Psoas muscle (tissue), 8 donors: Measurements from ENCODE around the gene ALK. TPM values are rescaled to one million over a fixed set of nuclear protein-coding genes. Genes with fewer than 3 reads are reported as not detected.

Experiments used
- ATAC-seq, 4 donors: fragments of 200-7000 bp; cut with Tn5 transposase; one replicate each; pipeline ENCODE4 v1.9.1; 2020; ENCODE audit warnings: moderate library complexity in 3 of 4, mild to moderate bottlenecking in 2 of 4
- DNase-seq, 2 donors: peaks; one replicate each; pipeline ENCODE4 v3.0.0-alpha.2; 2020
- H3K27ac ChIP-seq: fragments of 200-600 bp; one replicate; pipeline ENCODE4 v1.8.0; 2022
- H3K27me3 ChIP-seq, 3 donors: fragments of 200-600 bp in 1 of 3; one replicate each; pipeline versions ENCODE4 v1.6.1 to v1.8.0; 2013 to 2022; ENCODE audit warnings: low read length in 2 of 3, mild to moderate bottlenecking in 2 of 3, moderate library complexity in 1 of 3; ENCODE audit not compliant: insufficient read depth in 3 of 3
- H3K36me3 ChIP-seq, 2 donors: fragments of 200-600 bp in 1 of 2; one replicate each; pipeline versions ENCODE4 v1.6.1 to v1.8.0; 2013 to 2022; ENCODE audit warnings: low read depth in 1 of 2, mild to moderate bottlenecking in 1 of 2, moderate library complexity in 1 of 2; ENCODE audit not compliant: insufficient read depth in 1 of 2
- H3K4me1 ChIP-seq: fragments of 200-600 bp; one replicate; pipeline ENCODE4 v1.8.0; 2022
- H3K4me3 ChIP-seq: fragments of 200-600 bp; one replicate; pipeline ENCODE4 v1.8.0; 2022; ENCODE audit warnings: mild to moderate bottlenecking
- H3K9me3 ChIP-seq: fragments of 200-600 bp; one replicate; pipeline ENCODE4 v1.8.0; 2022
- CTCF ChIP-seq: fragments of 200-600 bp; IDR thresholded peaks from one replicate; pipeline ENCODE4 v1.8.0; 2022; ENCODE audit warnings: antibody characterized with exemption
- WGBS, 3 donors: extraction: QIAGEN DNeasy Blood & Tissue Kit; methylation state at CpG; one replicate each; pipeline versions ENCODE4 v1.1.6 to v1.1.7; 2013; 5-methylcytosine and 5-hydroxymethylcytosine counted together
- intact Hi-C, 2 donors: fragments of 100-400 bp; cut with DNase I; formaldehyde crosslinking; loops; one replicate each; pipeline versions ENCODE4 v1.11.0 to v1.14.2; 2022
- polyA plus RNA-seq, 3 donors: library from polyadenylated mRNA; stranded (reverse); fragments of 200-250 nt; gene quantifications; one replicate each; pipeline ENCODE4 v1.2.3, GENCODE V29; 2013
- total RNA-seq, 4 donors: library from RNA; stranded (reverse); fragmentation: NEBNext Ultra II Directional in 2 of 4; extraction: Animal tissue kit (Norgen Biotek cat#: 25700) in 2 of 4; gene quantifications; one replicate each; pipeline versions ENCODE4 v1.2.1 to v1.2.4, GENCODE V29; 2021 to 2023
- donor health status: healthy with polysubstance abuse.
- donor health status: DM: no; HTN: no; CAD: no; lungs with moderate emphysema.
- donor health status: Bipolar disorder and iron deficiency.
- donor health status: healthy.
- donor health status: DM: yes; HTN: yes; CAD: no.
- donor health status: DM: no; HTN: no; CAD: no.
- donor health status: DM: no; HTN: no; CAD: no.
- donor health status: DM: yes; HTN: yes; CAD: no.

Gene ALK
- total and polyA plus RNA-seq, 7 donors, result 0.03 to 0.32 (median 0.08) TPM; not detected in 2

- Histone ChIP-seq H3K4me3 (no peak overlapping the region), H3K27me3 (no peaks in the 10 kb centered on the region), H3K4me1 (no peaks in the 10 kb centered on the region), H3K9me3 (no peaks in the 10 kb centered on the region), H3K36me3 (no peaks in the 10 kb centered on the region), H3K27ac (no peak overlapping the region)
- no peak for TF ChIP-seq CTCF
- no peak for ATAC-seq
- 48 to 61% (median 53%) methylated on average over 4 of the region's 4 CpGs for WGBS, 3 donors
- DNase-seq, result no peak
- intact Hi-C loops, result no loop called here
Measured at GRCh38 chr2:29370173-29370572, 551.2 kb downstream of the ALK start.

- Histone ChIP-seq H3K9me3 (no peaks in the 10 kb centered on the region), H3K36me3 (no peaks in the 10 kb centered on the region), H3K4me3 (no peak overlapping the region), H3K27me3 (no peaks in the 10 kb centered on the region), H3K27ac (no peak overlapping the region), H3K4me1 (no peaks in the 10 kb centered on the region)
- DNase-seq (no peak), ATAC-seq (no peak)
- 64 to 69% (median 66%) methylated on average over 3 of the region's 3 CpGs for whole genome bisulfite sequencing, 3 donors
- no peak for TF ChIP-seq CTCF
- intact Hi-C loops, result no loop called here
Measured at GRCh38 chr2:29368659-29369040, 552.7 kb downstream of the ALK start.

GRCh38 chr2:29367986-29368658 lies 553.3 kb downstream of the ALK start:
- no peaks in the 10 kb centered on the region for H3K27me3 ChIP-seq
- no peaks in the 10 kb centered on the region for H3K36me3 ChIP-seq
- H3K27ac ChIP-seq, result no peak overlapping the region
- no peaks in the 10 kb centered on the region for H3K4me1 ChIP-seq
- ATAC-seq, result no peak
- WGBS, 3 donors, result 60 to 70% (median 63%) methylated on average over 3 of the region's 3 CpGs
- H3K4me3 ChIP-seq, result no peak overlapping the region
- H3K9me3 ChIP-seq, result no peaks in the 10 kb centered on the region
- no peak for TF ChIP-seq CTCF
- DNase-seq, result no peak
- intact Hi-C loops, result no loop called here

- Histone ChIP-seq H3K36me3 (no peaks in the 10 kb centered on the region), H3K4me3 (no peak overlapping the region), H3K27me3 (no peaks in the 10 kb centered on the region), H3K9me3 (no peaks in the 10 kb centered on the region), H3K27ac (no peak overlapping the region), H3K4me1 (no peaks in the 10 kb centered on the region)
- DNase-seq, result no peak
- intact Hi-C loops, result no loop called here
- 82 to 94% (median 93%) methylated on average over 2 of the region's 2 CpGs for WGBS, 3 donors
- no peak for TF ChIP-seq CTCF
- ATAC-seq, result no peak
Measured at GRCh38 chr2:29363111-29363510, 558.3 kb downstream of the ALK start.

GRCh38 chr2:29361231-29361630 lies 560.2 kb downstream of the ALK start:
- no peak for ATAC-seq
- no peak overlapping the region for H3K4me3 ChIP-seq
- H3K27me3 ChIP-seq, result no peaks in the 10 kb centered on the region
- H3K9me3 ChIP-seq, result no peaks in the 10 kb centered on the region
- intact Hi-C loops, result no loop called here
- no peaks in the 10 kb centered on the region for H3K4me1 ChIP-seq
- DNase-seq, result no peak
- no peak overlapping the region for H3K27ac ChIP-seq
- no peak for TF ChIP-seq CTCF
- H3K36me3 ChIP-seq, result no peaks in the 10 kb centered on the region
- WGBS, 3 donors, result 23 to 41% (median 34%) methylated on average over 6 of the region's 6 CpGs
